HG02759 (cell line): ENCODE measurements around the gene DHX57.
"Not testable (repeated sequence)": the region's sequence is repeated elsewhere in the genome, so short reads cannot be mapped to it uniquely, and the experiment has no call there.

Source experiments
- ATAC-seq: cut with Tn5 transposase; IDR thresholded peaks from one replicate; pipeline ENCODE4 v1.9.1; 2021; ENCODE audit warnings: mild to moderate bottlenecking, moderate library complexity; ENCODE audit not compliant: unreplicated experiment

DHX57 gene

GRCh38 chr2:38866773-38867443 is 8.8 kb downstream of the DHX57 start:
- no peak for ATAC-seq

- ATAC-seq, result no peak
These were observed 12.6 kb downstream of the DHX57 start for GRCh38 chr2:38863061-38863695.

- no peak for ATAC-seq
These were observed 13.3 kb downstream of the DHX57 start for GRCh38 chr2:38862476-38862875.

GRCh38 chr2:38856165-38856564 is 19.6 kb downstream of the DHX57 start:
- ATAC-seq, result no peak

GRCh38 chr2:38850045-38850444 is 25.7 kb downstream of the DHX57 start:
- ATAC-seq, result peak; percentile 93

- peak; percentile 28 for ATAC-seq
These were observed 38.9 kb downstream of the DHX57 start for GRCh38 chr2:38836791-38837190.

- peak; percentile 92 for ATAC-seq
These were observed 39.7 kb downstream of the DHX57 start for GRCh38 chr2:38835990-38836389.

GRCh38 chr2:38835015-38835601 is 40.6 kb downstream of the DHX57 start:
- no peak for ATAC-seq

- ATAC-seq, result no peak
These were observed 45.1 kb downstream of the DHX57 start for GRCh38 chr2:38830526-38831159.

- ATAC-seq, result no peak
These were observed 45.8 kb downstream of the DHX57 start for GRCh38 chr2:38829971-38830370.

- no peak for ATAC-seq
These were observed 47.3 kb downstream of the DHX57 start for GRCh38 chr2:38828460-38828859.

- not testable (repeated sequence) for ATAC-seq
These were observed 48.1 kb downstream of the DHX57 start for GRCh38 chr2:38827539-38828145.

GRCh38 chr2:38825956-38826355 is 49.8 kb downstream of the DHX57 start:
- ATAC-seq, result no peak

- no peak for ATAC-seq
These were observed 50.8 kb downstream of the DHX57 start for GRCh38 chr2:38824906-38825305.

- ATAC-seq, result no peak
These were observed 52.3 kb downstream of the DHX57 start for GRCh38 chr2:38823386-38823785.

GRCh38 chr2:38818565-38818964 is 57.2 kb downstream of the DHX57 start:
- no peak for ATAC-seq

GRCh38 chr2:38815936-38816335 is 59.8 kb downstream of the DHX57 start:
- ATAC-seq, result no peak

GRCh38 chr2:38810488-38810887 is 65.2 kb downstream of the DHX57 start:
- no peak for ATAC-seq

- ATAC-seq, result no peak
These were observed 67.1 kb downstream of the DHX57 start for GRCh38 chr2:38808677-38809076.

- ATAC-seq, result no peak
These were observed 69.0 kb downstream of the DHX57 start for GRCh38 chr2:38806733-38807059.

GRCh38 chr2:38806015-38806732 is 69.6 kb downstream of the DHX57 start:
- ATAC-seq, result no peak
